H1 (cell line): ENCODE measurements around the gene FGF5. TPM values are rescaled to one million over a fixed set of nuclear protein-coding genes. Genes with fewer than 3 reads are reported as not detected.

Experiments
- CTCF ChIA-PET: fragments of 300-600 bp; sonication (Branson Sonifier 250); formaldehyde crosslinking; loops from one replicate; lab custom pipeline; 2021; ENCODE audit not compliant: partially characterized antibody; lab: Charles Lee
- POLR2A ChIA-PET: fragments of 300-600 bp; sonication (Branson Sonifier 250); formaldehyde crosslinking; loops from one replicate; lab custom pipeline; 2021; ENCODE audit warnings: inconsistent platforms; ENCODE audit not compliant: partially characterized antibody; lab: Charles Lee
- DNase-seq, 2 experiments: peaks; one replicate each; pipeline versions ENCODE4 v3.0.0 to v3.0.0-alpha.2; 2010 to 2022; ENCODE audit warnings: low spot score in 2 of 2, low read depth in 1 of 2, mixed read lengths in 1 of 2
- FAIRE-seq: peaks from 2 replicates; lab custom pipeline; 2011; peaks lifted over from hg19 to GRCh38; lab: Jason Lieb, UNC
- H2AFZ ChIP-seq: 2 replicates; pipeline ENCODE4 v1.8.1; 2012; ENCODE audit warnings: low read length, inconsistent platforms
- H2AK5ac ChIP-seq: 2 replicates; pipeline ENCODE4 v1.6.1; 2013; ENCODE audit warnings: low read depth, low read length
- H2BK120ac ChIP-seq: replicated peaks from 2 replicates; pipeline ENCODE3; 2013; ENCODE audit warnings: low read depth, low read length, inconsistent platforms
- H2BK12ac ChIP-seq: 2 replicates; pipeline ENCODE4 v1.6.1; 2013; ENCODE audit warnings: low read depth, low read length
- H2BK15ac ChIP-seq: 2 replicates; pipeline ENCODE4 v1.6.1; 2013; ENCODE audit warnings: low read length
- H2BK20ac ChIP-seq: 2 replicates; pipeline ENCODE4 v1.6.1; 2013; ENCODE audit warnings: low read length
- H2BK5ac ChIP-seq: 2 replicates; pipeline ENCODE4 v1.6.1; 2013; ENCODE audit warnings: low read depth, low read length
- H3K14ac ChIP-seq: 2 replicates; pipeline ENCODE4 v1.6.1; 2013; ENCODE audit warnings: inconsistent platforms; ENCODE audit not compliant: insufficient read length
- H3K18ac ChIP-seq: 2 replicates; pipeline ENCODE4 v1.6.1; 2013; ENCODE audit warnings: low read length; ENCODE audit errors: extremely low read depth
- H3K23ac ChIP-seq: 2 replicates; pipeline ENCODE4 v1.6.1; 2013; ENCODE audit warnings: inconsistent platforms; ENCODE audit not compliant: insufficient read length
- H3K23me2 ChIP-seq: 2 replicates; pipeline ENCODE4 v1.6.1; 2013; ENCODE audit warnings: low read depth, low read length
- H3K27ac ChIP-seq: 2 replicates; pipeline ENCODE4 v1.6.1; 2011; ENCODE audit warnings: low read depth, low read length, inconsistent platforms
- H3K27me3 ChIP-seq, 4 experiments: replicated peaks in 1 of 4; 1 replicate in 1 of 4; 2 replicates in 3 of 4; pipeline versions ENCODE4 v1.6.1 to v1.8.1; 2011 to 2013; ENCODE audit warnings: low read length in 3 of 4, mild to moderate bottlenecking in 3 of 4, inconsistent platforms in 2 of 4, mixed read lengths in 2 of 4, moderate library complexity in 1 of 4; ENCODE audit not compliant: control insufficient read depth in 3 of 4, insufficient read depth in 3 of 4; ENCODE audit errors: extremely low read depth in 1 of 4
- H3K36me3 ChIP-seq, 4 experiments: 2 replicates each; pipeline versions ENCODE4 v1.6.1 to v1.8.1; 2011 to 2013; ENCODE audit warnings: mild to moderate bottlenecking in 4 of 4, low read length in 3 of 4, moderate library complexity in 2 of 4, control low read depth in 1 of 4, inconsistent platforms in 1 of 4; ENCODE audit not compliant: insufficient read depth in 4 of 4, control insufficient read depth in 2 of 4
- H3K4ac ChIP-seq: replicated peaks from 2 replicates; pipeline ENCODE3; 2013; ENCODE audit warnings: low read length, low read depth, mixed read lengths, inconsistent platforms; ENCODE audit not compliant: insufficient read length
- H3K4me1 ChIP-seq, 4 experiments: replicated peaks in 1 of 4; 1 replicate in 1 of 4; 2 replicates in 3 of 4; pipeline versions ENCODE4 v1.6.1 to v1.8.1; 2011 to 2013; ENCODE audit warnings: low read length in 3 of 4, inconsistent platforms in 2 of 4, mixed read lengths in 1 of 4; ENCODE audit not compliant: insufficient read depth in 4 of 4, control insufficient read depth in 3 of 4
- H3K4me2 ChIP-seq, 2 experiments: 2 replicates each; pipeline versions ENCODE4 v1.6.1 to v1.8.1; 2011 to 2013; ENCODE audit warnings: low read depth in 2 of 2, low read length in 2 of 2, control low read depth in 1 of 2, inconsistent platforms in 1 of 2, mild to moderate bottlenecking in 1 of 2; ENCODE audit not compliant: insufficient read depth in 1 of 2
- H3K4me3 ChIP-seq, 4 experiments: fragments of 200-600, 300-600 bp in 1 of 4; sonication (generic), shearing (Covaris generic), sonication (Bioruptor Twin) in 1 of 4; 2 replicates each; pipeline versions ENCODE4 v1.5.1 to v1.8.1; 2011 to 2016; ENCODE audit warnings: low read length in 4 of 4, low read depth in 3 of 4, control low read depth in 2 of 4, inconsistent platforms in 2 of 4, mild to moderate bottlenecking in 2 of 4, mixed read lengths in 1 of 4, moderate library complexity in 1 of 4; ENCODE audit not compliant: insufficient read depth in 2 of 4; ENCODE audit errors: extremely low read depth in 1 of 4
- H3K56ac ChIP-seq: replicated peaks from 2 replicates; pipeline ENCODE3; 2013; ENCODE audit warnings: low read depth, mild to moderate bottlenecking, mixed read lengths, low read length, inconsistent platforms; ENCODE audit not compliant: insufficient read length
- H3K79me1 ChIP-seq: 2 replicates; pipeline ENCODE4 v1.6.1; 2013; ENCODE audit warnings: low read depth, low read length, control low read depth
- H3K79me2 ChIP-seq, 2 experiments: 2 replicates each; pipeline versions ENCODE4 v1.6.1 to v1.8.1; 2012 to 2013; ENCODE audit warnings: low read length in 2 of 2, mild to moderate bottlenecking in 2 of 2, inconsistent platforms in 1 of 2; ENCODE audit not compliant: insufficient read depth in 2 of 2, control insufficient read depth in 1 of 2
- H3K9ac ChIP-seq, 4 experiments: replicated peaks in 1 of 4; 1 replicate in 1 of 4; 2 replicates in 3 of 4; pipeline versions ENCODE4 v1.6.1 to v1.8.1; 2011 to 2013; ENCODE audit warnings: low read depth in 3 of 4, low read length in 3 of 4, control low read depth in 2 of 4, mild to moderate bottlenecking in 2 of 4, moderate library complexity in 2 of 4, inconsistent platforms in 1 of 4; ENCODE audit errors: extremely low read depth in 1 of 4
- H3K9me3 ChIP-seq, 2 experiments: 2 replicates each; pipeline versions ENCODE4 v1.6.1 to v1.8.1; 2012 to 2013; ENCODE audit warnings: mild to moderate bottlenecking in 2 of 2, moderate library complexity in 2 of 2, control low read depth in 1 of 2, inconsistent platforms in 1 of 2, low read depth in 1 of 2, low read length in 1 of 2, mixed read lengths in 1 of 2; ENCODE audit not compliant: insufficient read depth in 2 of 2
- H4K20me1 ChIP-seq, 2 experiments: replicated peaks in 1 of 2; 2 replicates each; pipeline versions ENCODE3 to v1.8.1; 2011 to 2013; ENCODE audit warnings: inconsistent platforms in 2 of 2, low read length in 2 of 2, mild to moderate bottlenecking in 1 of 2; ENCODE audit not compliant: insufficient read depth in 2 of 2, control insufficient read depth in 1 of 2
- H4K5ac ChIP-seq: 2 replicates; pipeline ENCODE4 v1.6.1; 2013; ENCODE audit warnings: low read length, low read depth, mixed read lengths, inconsistent platforms; ENCODE audit not compliant: insufficient read length
- H4K8ac ChIP-seq: 2 replicates; pipeline ENCODE4 v1.8.0; 2013; ENCODE audit warnings: mild to moderate bottlenecking, moderate library complexity, low read length, inconsistent platforms; ENCODE audit not compliant: insufficient read depth; ENCODE audit errors: extremely low read depth
- H4K91ac ChIP-seq: replicated peaks from 2 replicates; pipeline ENCODE3; 2013; ENCODE audit warnings: low read length, mixed read lengths, inconsistent platforms; ENCODE audit not compliant: insufficient read length
- ATF3 ChIP-seq: IDR thresholded peaks from 2 replicates; pipeline ENCODE4 v1.6.1; 2011; ENCODE audit warnings: low read depth, mild to moderate bottlenecking, low read length; ENCODE audit not compliant: insufficient read depth
- CBX5 ChIP-seq: fragments of 300-800, 300-1000 bp; sonication (generic); IDR thresholded peaks from 2 replicates; pipeline ENCODE4 v1.7.1; 2016; ENCODE audit warnings: antibody characterized with exemption, low read length, low read depth
- CEBPB ChIP-seq: IDR thresholded peaks from 2 replicates; pipeline ENCODE4 v1.6.1; 2012; ENCODE audit warnings: low read depth, low read length
- EGR1 ChIP-seq: IDR thresholded peaks from 2 replicates; pipeline ENCODE4 v1.6.1; 2011; ENCODE audit warnings: low read depth, low read length, borderline replicate concordance
- GABPA ChIP-seq: IDR thresholded peaks from 2 replicates; pipeline ENCODE4 v1.6.1; 2011; ENCODE audit warnings: mild to moderate bottlenecking, low read length, moderate library complexity, borderline replicate concordance; ENCODE audit not compliant: insufficient read depth
- HDAC2 ChIP-seq, 2 experiments: fragments of 300-600 bp in 1 of 2; sonication (generic) in 1 of 2; IDR thresholded peaks; 2 replicates each; pipeline ENCODE4 v1.6.1; 2011 to 2012; ENCODE audit warnings: low read depth in 2 of 2, low read length in 2 of 2, mild to moderate bottlenecking in 2 of 2, moderate library complexity in 2 of 2, borderline replicate concordance in 1 of 2, inconsistent platforms in 1 of 2
- HDAC6 ChIP-seq: IDR thresholded peaks from one replicate; pipeline ENCODE4 v1.7.1; 2012; ENCODE audit warnings: low read depth, mild to moderate bottlenecking, inconsistent platforms, low read length, moderate library complexity
- KDM4A ChIP-seq: IDR thresholded peaks from one replicate; pipeline ENCODE4 v1.7.1; 2012; ENCODE audit warnings: low read depth, mild to moderate bottlenecking, moderate library complexity, low read length, inconsistent platforms; ENCODE audit not compliant: severe bottlenecking
- POLR2AphosphoS5 ChIP-seq: IDR thresholded peaks from 2 replicates; pipeline ENCODE4 v1.6.1; 2011; ENCODE audit warnings: low read depth, low read length
- RXRA ChIP-seq: IDR thresholded peaks from 2 replicates; pipeline ENCODE4 v1.6.1; 2011; ENCODE audit warnings: low read depth, mild to moderate bottlenecking, low read length, moderate library complexity; ENCODE audit not compliant: insufficient read depth
- SIX5 ChIP-seq: IDR thresholded peaks from 2 replicates; pipeline ENCODE4 v1.6.1; 2011; ENCODE audit warnings: mild to moderate bottlenecking, low read depth, low read length
- TAF1 ChIP-seq: IDR thresholded peaks from 2 replicates; pipeline ENCODE4 v1.6.1; 2011; ENCODE audit warnings: mild to moderate bottlenecking, low read depth, low read length
- TAF7 ChIP-seq: optimal IDR thresholded peaks from 2 replicates; pipeline ENCODE3; 2011; ENCODE audit warnings: low read depth, mild to moderate bottlenecking, inconsistent platforms, low read length, moderate library complexity, borderline replicate concordance
- TCF12 ChIP-seq: IDR thresholded peaks from 2 replicates; pipeline ENCODE4 v1.6.1; 2011; ENCODE audit warnings: low read depth, mild to moderate bottlenecking, low read length
- WGBS, 2 experiments: shearing (Covaris generic) in 1 of 2; methylation state at CpG; one replicate each; pipeline versions ENCODE4 v1.1.6 to v1.1.7; 2013 to 2015; ENCODE audit warnings: low lambda C conversion rate in 2 of 2, mixed read lengths in 2 of 2, inconsistent platforms in 1 of 2, low coverage in 1 of 2, missing lambda C conversion rate in 1 of 2; ENCODE audit not compliant: insufficient replicate concordance in 2 of 2, insufficient coverage in 1 of 2, insufficient read length in 1 of 2; ENCODE audit errors: extremely low coverage in 1 of 2, missing lambda C conversion rate in 1 of 2; 5-methylcytosine and 5-hydroxymethylcytosine counted together
- polyA plus RNA-seq, 7 experiments: library from polyadenylated mRNA; depleted of rRNA in 3 of 7; stranded (reverse) in 5 of 7; unstranded in 2 of 7; fragments of >200 nt in 5 of 7; fragments of 200-250 nt in 2 of 7; gene quantifications; 1 replicate in 5 of 7; 2 replicates in 1 of 7; 4 replicates in 1 of 7; pipeline versions ENCODE4 v1.2.1 to v1.2.3, GENCODE V29; 2011 to 2013; ENCODE audit warnings: missing spikeins in 2 of 7, mixed read lengths in 2 of 7
- total RNA-seq: library from RNA; stranded (reverse); fragmentation: NEBNext Ultra II Directional; extraction: Animal tissue kit (Norgen Biotek cat#: 25700); gene quantifications from 2 replicates; pipeline ENCODE4 v1.2.1, GENCODE V29; 2021

The FGF5 gene
- total and polyA plus RNA-seq, 2 of the 8 experiments (the other 6 are each of a cell fraction or from before 2014, with no cell fraction given), result not detected

DNA sequence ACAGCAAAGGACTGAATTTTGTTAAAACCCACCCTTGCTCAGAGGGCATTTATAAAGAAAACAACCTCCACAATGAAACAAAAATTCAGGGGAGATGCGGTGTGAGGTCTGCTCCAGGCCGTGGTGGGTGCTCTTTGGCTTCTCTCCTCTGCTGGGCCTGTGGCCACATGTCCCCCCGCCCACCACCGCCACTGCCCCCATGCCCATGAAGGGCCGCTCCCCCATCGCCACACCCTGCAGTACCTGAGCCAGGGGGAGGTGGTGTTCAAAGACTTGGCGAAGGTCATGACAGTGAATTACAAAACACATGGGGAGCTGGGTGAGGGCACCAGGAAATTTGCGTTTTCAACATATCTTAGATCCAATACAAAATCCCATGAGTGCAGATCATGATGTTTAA, 54.9 kb downstream of the FGF5 start:
- Histone ChIP-seq H3K27me3 (no peaks in the 10 kb centered on the region), H3K14ac (no peak overlapping the region), H3K23me2 (no peaks in the 10 kb centered on the region), H3K36me3 (no peaks in the 10 kb centered on the region), H2BK5ac (no peak overlapping the region), H2BK20ac (no peak overlapping the region), H3K4ac (no peak overlapping the region), H2BK120ac (no peak overlapping the region), H3K23ac (no peak overlapping the region), H2AFZ (no peak overlapping the region), H4K5ac (no peak overlapping the region), H4K91ac (no peak overlapping the region), H3K9me3 (no peaks in the 10 kb centered on the region), H3K79me2 (no peaks in the 10 kb centered on the region), H3K27ac (no peak overlapping the region), H3K9ac (no peak overlapping the region), H3K56ac (no peak overlapping the region), H4K8ac (no peak overlapping the region), H2BK12ac (no peak overlapping the region), H2AK5ac (no peak overlapping the region), H3K4me2 (no peak overlapping the region), H3K79me1 (no peaks in the 10 kb centered on the region), H3K18ac (no peak overlapping the region), H4K20me1 (no peaks in the 10 kb centered on the region), H3K4me1 (no peaks in the 10 kb centered on the region), H2BK15ac (no peak overlapping the region), H3K4me3 (no peak overlapping the region)
- TF ChIP-seq RXRA (no peak), EGR1 (no peak), SIX5 (no peak), HDAC6 (no peak), KDM4A (no peak), POLR2AphosphoS5 (no peak), HDAC2 (IDR thresholded peaks at IDR 0.05; ENCODE audit: borderline replicate concordance in 1 of 2, low read depth in 2 of 2, low read length in 2 of 2) (no peak), TCF12 (no peak), TAF7 (no peak), TAF1 (no peak), CEBPB (no peak), CBX5 (no peak), ATF3 (no peak), GABPA (no peak)
- CTCF ChIA-PET, result interaction anchor here (1.0 to 1.6 kb wide), 3 partner anchors 8 to 19 kb away, joined by 3 to 6 read pairs (median 5); no protein-coding TSS in a partner anchor
- 88% methylated on average over 8 of the region's 8 CpGs; no CpG with 5 or more reads in 1 of the 2 experiments for WGBS, 2 experiments
- DNase-seq, result no peak
- no peak for FAIRE-seq
- POLR2A ChIA-PET, result no interaction called here
